ENCODE data around the gene GPR26. TPM values are rescaled to one million over a fixed set of nuclear protein-coding genes. Genes with fewer than 3 reads are reported as not detected.

Gene GPR26
- total RNA-seq, 4 donors from 2014 or later, result not detected

DNA sequence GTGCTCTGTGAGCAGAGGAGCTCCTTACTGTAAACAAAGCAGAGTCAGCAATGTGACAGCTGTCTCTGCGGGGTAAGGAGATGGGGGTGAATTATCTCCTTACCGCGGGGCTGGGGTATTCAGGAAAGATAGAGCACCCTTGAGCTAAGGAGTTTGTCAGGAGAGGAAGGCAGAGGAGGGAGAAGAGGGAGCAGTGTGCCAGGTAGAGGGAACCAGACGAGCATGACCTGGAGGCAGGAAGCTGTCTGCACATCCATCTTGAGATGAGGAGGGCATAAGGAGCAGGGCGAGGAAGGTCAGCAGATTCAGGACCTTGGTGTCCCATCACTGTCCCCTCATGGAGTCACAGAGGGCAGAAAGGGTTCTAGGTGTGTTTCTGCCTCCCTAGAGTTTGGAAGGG is 32.5 kb upstream of the GPR26 start:
- TF ChIP-seq CTCF (IDR thresholded peaks at IDR 0.05) (no peak), EP300 (IDR thresholded peaks at IDR 0.05) (no peak), POLR2AphosphoS5 (IDR thresholded peaks at IDR 0.05) (no peak), POLR2A (IDR thresholded peaks at IDR 0.05) (no peak)
- H3K9me3 ChIP-seq, result no peaks in the 10 kb centered on the region
- peaks cover 12% of the 10 kb centered on the region for H3K27me3 ChIP-seq
- no peaks in the 10 kb centered on the region for H3K4me1 ChIP-seq
- 63% methylated on average over 5 of the region's 5 CpGs for WGBS
- DNase-seq (ENCODE audit: low spot score in 2 of 2), result peak in 1 of 2 donors; percentile 48
- no peak overlapping the region for H3K4me3 ChIP-seq
- no peak overlapping the region for H3K27ac ChIP-seq
- H3K36me3 ChIP-seq, result no peaks in the 10 kb centered on the region

DNA sequence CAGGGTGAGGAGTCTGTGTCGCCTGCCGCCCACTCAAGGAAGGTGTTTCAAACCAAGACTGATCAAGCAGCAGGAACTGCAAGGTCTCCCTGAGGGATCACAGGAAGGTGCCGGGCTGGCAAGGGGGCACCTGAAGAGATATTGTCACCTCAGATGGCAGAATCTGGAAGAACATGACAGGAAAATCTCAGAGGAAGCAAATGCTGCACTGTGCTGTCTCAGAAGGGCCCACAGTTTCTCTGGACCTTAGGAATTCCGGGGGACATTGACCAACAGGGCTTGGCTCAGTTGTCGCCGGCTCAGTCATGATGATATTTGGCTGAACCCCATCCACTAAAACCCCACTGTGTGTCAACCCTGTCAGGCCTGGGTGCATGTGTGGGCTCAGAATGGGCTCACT is 31.9 kb upstream of the GPR26 start:
- no peak overlapping the region for H3K4me3 ChIP-seq
- H3K4me1 ChIP-seq, result no peaks in the 10 kb centered on the region
- DNase-seq (ENCODE audit: low spot score in 2 of 2), result peak in 1 of 2 donors; percentile 35
- TF ChIP-seq CTCF (IDR thresholded peaks at IDR 0.05) (no peak), POLR2A (IDR thresholded peaks at IDR 0.05) (no peak), POLR2AphosphoS5 (IDR thresholded peaks at IDR 0.05) (no peak), EP300 (IDR thresholded peaks at IDR 0.05) (no peak)
- WGBS, result 80% methylated on average over 4 of the region's 6 CpGs
- H3K9me3 ChIP-seq, result no peaks in the 10 kb centered on the region
- H3K27me3 ChIP-seq, result peaks cover 15% of the 10 kb centered on the region
- no peaks in the 10 kb centered on the region for H3K36me3 ChIP-seq
- no peak overlapping the region for H3K27ac ChIP-seq

GRCh38 chr10:123635131-123635530 is 31.0 kb upstream of the GPR26 start:
- WGBS, result 82% methylated on average over 5 of the region's 5 CpGs

GRCh38 chr10:123635745-123636144 is 30.4 kb upstream of the GPR26 start:
- TF ChIP-seq CTCF (IDR thresholded peaks at IDR 0.05), result no peak
- TF ChIP-seq POLR2AphosphoS5 (IDR thresholded peaks at IDR 0.05), result no peak
- no peak for TF ChIP-seq POLR2A (IDR thresholded peaks at IDR 0.05)
- no peak for TF ChIP-seq EP300 (IDR thresholded peaks at IDR 0.05)
- 33% methylated on average over 2 of the region's 2 CpGs for WGBS
- no peak for DNase-seq (ENCODE audit: low spot score in 2 of 2)

More at GRCh38 chr10:123635131-123635530, 31.0 kb upstream of the GPR26 start:
- peaks cover 21% of the 10 kb centered on the region for H3K27me3 ChIP-seq
- H3K4me1 ChIP-seq, result no peaks in the 10 kb centered on the region
- no peak overlapping the region for H3K4me3 ChIP-seq
- H3K36me3 ChIP-seq, result no peaks in the 10 kb centered on the region
- H3K9me3 ChIP-seq, result no peaks in the 10 kb centered on the region
- peak in 1 of 2 donors; percentile 34 for DNase-seq (ENCODE audit: low spot score in 2 of 2)
- no peak overlapping the region for H3K27ac ChIP-seq
- TF ChIP-seq EP300 (IDR thresholded peaks at IDR 0.05) (no peak), POLR2A (IDR thresholded peaks at IDR 0.05) (no peak), POLR2AphosphoS5 (IDR thresholded peaks at IDR 0.05) (no peak), CTCF (IDR thresholded peaks at IDR 0.05) (no peak)

DNA sequence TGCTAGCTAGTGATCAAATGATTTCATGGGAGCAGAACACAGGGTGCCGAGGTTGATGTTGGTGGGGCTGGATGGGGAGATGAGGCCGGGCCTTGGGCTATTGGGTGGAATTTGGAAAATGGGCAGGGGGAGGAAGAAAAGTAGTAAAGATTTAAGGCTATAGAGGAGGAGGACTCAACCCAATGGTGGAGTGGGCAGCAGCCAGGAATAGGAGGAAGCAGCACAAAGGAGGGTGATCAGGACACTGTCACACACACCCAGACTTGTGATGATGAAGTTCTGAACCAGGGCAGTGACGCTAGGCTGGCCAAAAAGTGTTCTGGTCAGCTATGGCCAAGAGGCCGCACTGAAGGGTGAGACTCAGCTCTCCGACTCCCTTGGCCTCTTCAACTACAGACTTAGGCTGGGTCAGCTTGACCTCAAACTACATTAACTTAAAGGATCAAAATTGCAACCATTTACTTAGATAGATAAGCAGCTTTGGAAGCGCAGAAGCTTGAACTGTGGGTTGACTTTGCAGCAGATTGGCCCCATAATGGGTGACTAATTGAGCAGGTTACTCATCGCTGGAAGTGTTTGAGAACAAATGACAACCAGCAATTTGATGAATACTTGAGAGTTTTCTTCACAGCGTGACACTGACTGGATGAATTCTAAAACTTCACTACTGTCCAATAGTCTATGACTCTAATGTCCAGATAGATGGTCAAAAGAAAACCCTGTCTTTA is 29.4 kb upstream of the GPR26 start:
- 82% methylated on average over 8 of the region's 8 CpGs for WGBS
- Histone ChIP-seq H3K36me3 (no peaks in the 10 kb centered on the region), H3K9me3 (no peaks in the 10 kb centered on the region), H3K27me3 (peaks cover 22% of the 10 kb centered on the region), H3K27ac (no peak overlapping the region), H3K4me1 (no peaks in the 10 kb centered on the region), H3K4me3 (no peak overlapping the region)
- DNase-seq (ENCODE audit: low spot score in 2 of 2), result peak in 1 of 2 donors; percentile 26
- TF ChIP-seq POLR2A (IDR thresholded peaks at IDR 0.05) (no peak), CTCF (IDR thresholded peaks at IDR 0.05) (no peak), EP300 (IDR thresholded peaks at IDR 0.05) (no peak), POLR2AphosphoS5 (IDR thresholded peaks at IDR 0.05) (no peak)

More at GRCh38 chr10:123635745-123636144, 30.4 kb upstream of the GPR26 start:
- Histone ChIP-seq H3K36me3 (no peaks in the 10 kb centered on the region), H3K9me3 (no peaks in the 10 kb centered on the region), H3K27me3 (peaks cover 22% of the 10 kb centered on the region), H3K4me3 (no peak overlapping the region), H3K4me1 (no peaks in the 10 kb centered on the region), H3K27ac (no peak overlapping the region)

Data from suprapubic skin (tissue), 4 donors.